Omental fat pad (tissue), 4 donors: Measurements from ENCODE around the gene MYOG. TPM values are rescaled to one million over a fixed set of nuclear protein-coding genes. Genes with fewer than 3 reads are reported as not detected.
A peak's percentile ranks its signal among the peaks of the same experiment; 100 is the strongest.

Source experiments
- ATAC-seq: fragments of 150-250 bp; one replicate; pipeline ENCODE4 v1.9.1; 2016; ENCODE audit warnings: mild to moderate bottlenecking, moderate library complexity; ENCODE audit not compliant: low FRiP score
- DNase-seq: peaks from one replicate; pipeline ENCODE4 v3.0.0-alpha.2; 2019; ENCODE audit warnings: low spot score
- total RNA-seq, 4 donors: library from RNA; depleted of rRNA; stranded (reverse); fragments of >200 nt; gene quantifications; one replicate each; pipeline ENCODE4 v1.1.0, GENCODE V29; 2016
- TF ChIP-seq, protein P1 (sequence below), 3 donors: fragments of 450-650 bp; IDR thresholded peaks; one replicate each; pipeline ENCODE4 v1.5.1; 2016 to 2017; ENCODE audit warnings: antibody characterized with exemption in 3 of 3, mild to moderate bottlenecking in 3 of 3, moderate library complexity in 2 of 3

MYOG gene
- total RNA-seq, 4 donors from 2014 or later, result not detected

GRCh38 chr1:203036135-203036534, 49.7 kb downstream of the MYOG start:
- TF ChIP-seq, protein P1, sequence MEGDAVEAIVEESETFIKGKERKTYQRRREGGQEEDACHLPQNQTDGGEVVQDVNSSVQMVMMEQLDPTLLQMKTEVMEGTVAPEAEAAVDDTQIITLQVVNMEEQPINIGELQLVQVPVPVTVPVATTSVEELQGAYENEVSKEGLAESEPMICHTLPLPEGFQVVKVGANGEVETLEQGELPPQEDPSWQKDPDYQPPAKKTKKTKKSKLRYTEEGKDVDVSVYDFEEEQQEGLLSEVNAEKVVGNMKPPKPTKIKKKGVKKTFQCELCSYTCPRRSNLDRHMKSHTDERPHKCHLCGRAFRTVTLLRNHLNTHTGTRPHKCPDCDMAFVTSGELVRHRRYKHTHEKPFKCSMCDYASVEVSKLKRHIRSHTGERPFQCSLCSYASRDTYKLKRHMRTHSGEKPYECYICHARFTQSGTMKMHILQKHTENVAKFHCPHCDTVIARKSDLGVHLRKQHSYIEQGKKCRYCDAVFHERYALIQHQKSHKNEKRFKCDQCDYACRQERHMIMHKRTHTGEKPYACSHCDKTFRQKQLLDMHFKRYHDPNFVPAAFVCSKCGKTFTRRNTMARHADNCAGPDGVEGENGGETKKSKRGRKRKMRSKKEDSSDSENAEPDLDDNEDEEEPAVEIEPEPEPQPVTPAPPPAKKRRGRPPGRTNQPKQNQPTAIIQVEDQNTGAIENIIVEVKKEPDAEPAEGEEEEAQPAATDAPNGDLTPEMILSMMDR (IDR thresholded peaks at IDR 0.05), result no peak
- DNase-seq (peak; percentile 4), ATAC-seq (no peak)

DNA sequence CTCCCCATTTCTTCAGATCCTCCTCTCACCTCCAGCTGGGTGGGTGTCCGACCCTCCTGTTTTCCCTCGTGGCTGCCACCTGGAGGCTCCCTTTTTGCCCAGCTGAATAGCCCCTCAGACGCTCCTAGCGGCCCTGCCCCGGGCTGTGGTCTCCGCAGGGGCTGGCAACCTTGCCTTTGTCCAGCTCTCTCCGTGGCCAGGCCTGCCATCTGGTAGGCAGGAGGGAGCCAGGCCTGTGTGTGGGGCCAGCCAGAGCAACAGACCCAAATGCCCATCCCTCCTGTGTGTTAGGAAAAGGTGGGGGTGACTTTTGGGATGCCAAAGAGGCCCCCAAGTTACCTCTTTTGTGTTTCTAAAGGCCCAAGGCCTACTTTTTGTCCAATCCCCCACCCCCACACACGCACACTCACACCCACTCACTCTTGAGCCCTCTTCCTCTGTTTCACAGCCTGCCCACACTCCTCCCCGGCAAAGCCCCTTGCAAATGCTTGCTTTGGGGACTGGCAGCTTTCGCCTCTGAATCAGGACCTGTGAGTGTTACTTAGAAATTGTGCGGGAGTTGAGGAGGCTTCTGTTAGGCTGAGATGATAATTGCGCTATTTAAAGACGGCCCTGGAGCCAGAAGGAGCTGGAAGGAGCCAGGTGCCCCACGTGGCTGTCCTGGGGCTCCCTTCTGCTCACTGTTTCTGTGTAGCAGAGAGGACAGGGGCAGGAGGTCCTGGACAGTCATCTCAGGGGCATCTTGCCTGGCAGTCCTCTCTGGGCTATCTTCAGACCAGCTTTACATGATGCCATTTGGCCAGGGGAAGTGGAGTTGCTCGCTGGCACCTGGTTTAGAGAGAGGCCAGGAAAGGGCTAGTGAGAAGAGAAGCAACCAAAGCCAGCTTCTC, 50.5 kb downstream of the MYOG start:
- ATAC-seq, result no peak
- peak; percentile 17 for DNase-seq
- TF ChIP-seq, protein P1 (IDR thresholded peaks at IDR 0.05), result no peak

- TF ChIP-seq, protein P1 (IDR thresholded peaks at IDR 0.05), result no peak
- no peak for ATAC-seq
- DNase-seq, result no peak
These were observed 51.2 kb downstream of the MYOG start for GRCh38 chr1:203034422-203035110.

DNA sequence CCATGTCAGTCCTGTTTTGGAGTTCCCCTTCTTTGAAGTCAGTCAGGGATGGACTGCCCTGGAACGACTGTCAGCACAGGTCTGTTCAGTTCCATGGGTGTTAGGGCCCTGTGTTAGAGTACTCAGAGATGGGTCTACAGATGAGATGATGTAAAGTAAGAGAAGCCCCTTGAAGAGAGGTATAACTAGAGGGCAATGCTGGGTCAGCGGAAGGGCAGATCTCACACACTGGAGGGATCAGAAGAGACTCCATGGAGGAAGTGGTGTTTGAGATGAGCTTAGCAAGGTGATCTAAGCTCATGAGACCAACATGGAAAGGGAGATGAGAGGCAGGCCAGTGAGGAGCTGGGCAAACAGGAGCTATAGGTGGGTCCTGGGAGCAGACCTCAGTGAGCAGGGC, 51.9 kb downstream of the MYOG start:
- no peak for DNase-seq
- no peak for ATAC-seq
- TF ChIP-seq, protein P1 (IDR thresholded peaks at IDR 0.05), result no peak

DNA sequence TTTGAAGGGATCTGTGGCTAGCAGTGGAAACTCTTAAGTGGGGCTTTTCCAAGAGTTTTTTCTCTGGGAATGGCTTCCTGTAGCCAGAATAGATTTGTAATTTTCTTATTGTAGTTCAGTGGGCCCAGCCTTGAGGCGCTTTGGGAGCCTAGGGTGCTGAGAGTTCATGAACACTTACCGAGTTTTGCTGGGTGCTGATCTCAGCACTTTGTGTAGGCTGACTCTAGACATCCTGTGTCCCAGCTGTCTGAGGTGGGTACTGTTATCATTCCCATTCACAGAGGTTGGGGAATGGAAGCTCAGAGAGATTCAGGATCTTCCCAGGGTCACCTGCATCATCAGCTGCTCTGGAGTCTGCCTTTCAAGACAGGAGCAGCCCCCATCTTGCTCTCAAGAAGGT, 52.5 kb downstream of the MYOG start:
- DNase-seq, result no peak
- no peak for ATAC-seq
- TF ChIP-seq, protein P1 (IDR thresholded peaks at IDR 0.05), result no peak

Other genes starting within 250 kb of the MYOG start
- gene RABIF, start 196.9 kb downstream of the MYOG start, total RNA-seq, result 1 to 10 TPM; 4.6 to 7.4 (median 5.3) TPM
- 10 to 100 TPM; 12.4 to 25.2 (median 20.8) TPM for gene KLHL12, start 158.8 kb downstream of the MYOG start, total RNA-seq
- gene ADIPOR1, start 127.7 kb downstream of the MYOG start, total RNA-seq, result 100 to 1,000 TPM in 1 of 4 donors, 10 to 100 TPM in 3; 79.0 to 117 (median 94.2) TPM
- 10 to 100 TPM; 34.3 to 57.4 (median 41.6) TPM for gene CYB5R1, start 118.8 kb downstream of the MYOG start, total RNA-seq
- 10 to 100 TPM; 69.2 to 75.8 (median 72.8) TPM for gene TMEM183A, start 78.6 kb downstream of the MYOG start, total RNA-seq
- 1 to 10 TPM in 2 of 4 donors, under 1 TPM in 1, not detected in 1; 0.72 to 1.4 (median 1.2) TPM for gene PPFIA4, start 59.5 kb downstream of the MYOG start, total RNA-seq
- gene ADORA1, start 41.7 kb upstream of the MYOG start, total RNA-seq, result 1 to 10 TPM; 1.4 to 4.3 (median 2.6) TPM
- gene MYBPH, start 89.8 kb upstream of the MYOG start, total RNA-seq, result under 1 TPM in 1 of 4 donors, not detected in 3; 0.37 TPM
- gene CHI3L1, start 100.7 kb upstream of the MYOG start, total RNA-seq, result 100 to 1,000 TPM in 2 of 4 donors, 10 to 100 TPM in 1, under 1 TPM in 1; 0.47 to 338 (median 124) TPM
- 10 to 100 TPM in 1 of 4 donors, 1 to 10 TPM in 2, under 1 TPM in 1; 0.19 to 17.7 (median 2.3) TPM for gene CHIT1, start 143.7 kb upstream of the MYOG start, total RNA-seq
- gene BTG2, start 219.5 kb upstream of the MYOG start, total RNA-seq, result 100 to 1,000 TPM in 3 of 4 donors, 10 to 100 TPM in 1; 76.3 to 654 (median 238) TPM